Measurements from ENCODE around the gene CALCOCO1.
"Not testable (repeated sequence)": the region's sequence is repeated elsewhere in the genome, so short reads cannot be mapped to it uniquely, and the experiment has no call there.

CALCOCO1 gene

GRCh38 chr12:53725824-53726223, 1.4 kb downstream of the CALCOCO1 start:
- Histone ChIP-seq H3K79me2 (ENCODE audit: low read length) (no peaks in the 10 kb centered on the region), H4K20me1 (ENCODE audit: insufficient read depth, low read length) (no peaks in the 10 kb centered on the region), H3K36me3 (replicated peaks; ENCODE audit: low read depth, low read length) (no peaks in the 10 kb centered on the region), H3K4me2 (ENCODE audit: low read length) (peak overlapping the region; percentile 95), H3K27me3 (ENCODE audit: low read depth, low read length) (no peaks in the 10 kb centered on the region), H3K27ac (ENCODE audit: low read length) (no peak overlapping the region), H3K9me3 (ENCODE audit: insufficient read depth, low read length) (no peaks in the 10 kb centered on the region), H3K4me3 (ENCODE audit: low read length) (no peak overlapping the region), H2AFZ (ENCODE audit: low read depth, low read length) (no peak overlapping the region), H3K9ac (ENCODE audit: low read length) (no peak overlapping the region), H3K4me1 (ENCODE audit: low read length) (peaks cover 13% of the 10 kb centered on the region)
- TF ChIP-seq CTCF (IDR thresholded peaks at IDR 0.05; ENCODE audit: low read depth, low read length) (no peak), EZH2phosphoT487 (IDR thresholded peaks at IDR 0.05; ENCODE audit: low read depth) (no peak)

DNA sequence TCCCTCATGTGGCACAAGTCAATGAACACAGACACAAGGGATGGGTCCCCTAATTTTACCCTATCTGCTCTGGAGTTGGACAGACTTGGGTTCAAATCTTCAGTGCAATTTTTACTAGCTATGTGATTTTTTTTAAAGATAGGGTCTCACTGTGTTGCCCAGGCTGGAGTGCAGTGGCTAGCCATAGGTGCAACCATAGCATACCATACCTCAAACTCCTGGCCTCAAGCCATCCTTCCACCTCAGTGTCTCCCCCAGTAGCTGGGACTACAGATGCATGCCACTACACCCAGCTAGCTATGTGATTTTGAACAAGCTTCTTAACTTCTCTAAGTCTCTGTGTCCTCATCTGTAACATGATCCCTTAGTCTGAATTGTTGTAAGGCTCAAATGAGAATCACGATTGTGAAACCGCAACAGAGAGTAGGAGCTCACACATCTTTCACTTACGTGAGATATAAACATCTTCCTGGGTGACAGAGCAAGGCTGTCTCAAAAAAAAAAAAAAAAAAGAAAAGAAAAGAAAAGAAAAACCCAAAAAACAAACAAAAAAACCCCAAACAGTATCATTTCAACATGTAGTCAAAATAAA, 4.7 kb downstream of the CALCOCO1 start:
- H3K4me2 ChIP-seq (ENCODE audit: low read length) = no peak overlapping the region
- no peaks in the 10 kb centered on the region for H3K36me3 ChIP-seq (replicated peaks; ENCODE audit: low read depth, low read length)
- H3K9me3 ChIP-seq (ENCODE audit: insufficient read depth, low read length) = no peaks in the 10 kb centered on the region
- H3K4me3 ChIP-seq (ENCODE audit: low read length) = no peak overlapping the region
- H3K9ac ChIP-seq (ENCODE audit: low read length) = no peak overlapping the region
- no peak for TF ChIP-seq CTCF (IDR thresholded peaks at IDR 0.05; ENCODE audit: low read depth, low read length)
- no peak for TF ChIP-seq EZH2phosphoT487 (IDR thresholded peaks at IDR 0.05; ENCODE audit: low read depth)
- H3K27me3 ChIP-seq (ENCODE audit: low read depth, low read length) = no peaks in the 10 kb centered on the region
- H2AFZ ChIP-seq (ENCODE audit: low read depth, low read length) = no peak overlapping the region
- H3K4me1 ChIP-seq (ENCODE audit: low read length) = peaks cover 8% of the 10 kb centered on the region; the same call in 1 of the 2 replicates
- H3K27ac ChIP-seq (ENCODE audit: low read length) = no peak overlapping the region
- no peaks in the 10 kb centered on the region for H4K20me1 ChIP-seq (ENCODE audit: insufficient read depth, low read length)
- H3K79me2 ChIP-seq (ENCODE audit: low read length) = no peaks in the 10 kb centered on the region

DNA sequence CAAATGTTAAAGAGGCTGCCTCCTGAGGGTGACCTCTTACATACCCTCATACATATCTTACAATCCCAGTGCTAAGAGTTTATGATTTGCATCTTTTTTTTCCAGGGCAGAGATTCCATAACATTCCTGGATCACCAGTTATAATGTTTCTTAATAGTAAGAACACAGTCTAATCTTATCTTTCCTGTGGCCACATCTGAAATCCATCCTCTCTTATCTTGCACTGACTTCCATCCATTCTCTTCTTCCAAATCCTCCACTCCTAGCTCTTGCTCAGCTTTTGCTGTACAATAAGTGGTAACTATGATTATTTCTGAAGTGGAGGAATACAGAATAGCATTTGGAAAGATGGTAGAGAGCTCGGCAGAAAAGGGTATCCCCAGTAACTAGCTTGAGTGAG, 6.3 kb downstream of the CALCOCO1 start:
- H3K4me3 ChIP-seq (ENCODE audit: low read length) = no peak overlapping the region
- H2AFZ ChIP-seq (ENCODE audit: low read depth, low read length) = no peak overlapping the region
- no peaks in the 10 kb centered on the region for H3K9me3 ChIP-seq (ENCODE audit: insufficient read depth, low read length)
- no peaks in the 10 kb centered on the region for H3K79me2 ChIP-seq (ENCODE audit: low read length)
- TF ChIP-seq CTCF (IDR thresholded peaks at IDR 0.05; ENCODE audit: low read depth, low read length) (no peak), EZH2phosphoT487 (IDR thresholded peaks at IDR 0.05; ENCODE audit: low read depth) (no peak)
- H3K27ac ChIP-seq (ENCODE audit: low read length) = no peak overlapping the region
- no peaks in the 10 kb centered on the region for H3K36me3 ChIP-seq (replicated peaks; ENCODE audit: low read depth, low read length)
- H3K9ac ChIP-seq (ENCODE audit: low read length) = no peak overlapping the region
- no peak overlapping the region for H3K4me2 ChIP-seq (ENCODE audit: low read length)
- no peaks in the 10 kb centered on the region for H3K27me3 ChIP-seq (ENCODE audit: low read depth, low read length)
- no peaks in the 10 kb centered on the region for H4K20me1 ChIP-seq (ENCODE audit: insufficient read depth, low read length)
- no peaks in the 10 kb centered on the region; the same call in 1 of the 2 replicates for H3K4me1 ChIP-seq (ENCODE audit: low read length)

- H4K20me1 ChIP-seq (ENCODE audit: insufficient read depth, low read length) = no peaks in the 10 kb centered on the region
- no peak overlapping the region for H3K4me2 ChIP-seq (ENCODE audit: low read length)
- H3K9me3 ChIP-seq (ENCODE audit: insufficient read depth, low read length) = no peaks in the 10 kb centered on the region
- no peak overlapping the region for H3K9ac ChIP-seq (ENCODE audit: low read length)
- no peaks in the 10 kb centered on the region for H3K36me3 ChIP-seq (replicated peaks; ENCODE audit: low read depth, low read length)
- no peak overlapping the region for H3K27ac ChIP-seq (ENCODE audit: low read length)
- H2AFZ ChIP-seq (ENCODE audit: low read depth, low read length) = no peak overlapping the region
- H3K79me2 ChIP-seq (ENCODE audit: low read length) = no peaks in the 10 kb centered on the region
- H3K4me3 ChIP-seq (ENCODE audit: low read length) = no peak overlapping the region
- no peaks in the 10 kb centered on the region; the same call in 1 of the 2 replicates for H3K4me1 ChIP-seq (ENCODE audit: low read length)
- H3K27me3 ChIP-seq (ENCODE audit: low read depth, low read length) = no peaks in the 10 kb centered on the region
- TF ChIP-seq EZH2phosphoT487 (IDR thresholded peaks at IDR 0.05; ENCODE audit: low read depth) = no peak
- no peak for TF ChIP-seq CTCF (IDR thresholded peaks at IDR 0.05; ENCODE audit: low read depth, low read length)
Measured at GRCh38 chr12:53719649-53720048, 7.6 kb downstream of the CALCOCO1 start.

- not testable (repeated sequence) for H3K4me3 ChIP-seq (ENCODE audit: low read length); H3K27me3 ChIP-seq (ENCODE audit: low read depth, low read length); H3K4me1 ChIP-seq (ENCODE audit: low read length); H3K4me2 ChIP-seq (ENCODE audit: low read length); H3K79me2 ChIP-seq (ENCODE audit: low read length); H4K20me1 ChIP-seq (ENCODE audit: insufficient read depth, low read length); H2AFZ ChIP-seq (ENCODE audit: low read depth, low read length); H3K9me3 ChIP-seq (ENCODE audit: insufficient read depth, low read length); H3K9ac ChIP-seq (ENCODE audit: low read length); H3K36me3 ChIP-seq (replicated peaks; ENCODE audit: low read depth, low read length); H3K27ac ChIP-seq (ENCODE audit: low read length)
Measured at GRCh38 chr12:53718567-53718966, 8.7 kb downstream of the CALCOCO1 start.

Data from OCI-LY3 (cell line).